SU-DHL-6 (cell line): ENCODE measurements around the gene PGLYRP4.

ENCODE experiments used
- EZH2phosphoT487 ChIP-seq: fragments of 200-600 bp; sonication (generic), shearing (Covaris generic); conservative IDR thresholded peaks from 2 replicates; pipeline ENCODE4 v1.6.1; 2018; ENCODE audit warnings: mild to moderate bottlenecking, antibody characterized with exemption, low read length, moderate library complexity, mixed read lengths
- TF ChIP-seq, protein P1 (sequence below): fragments of 200-600 bp; sonication (generic); IDR thresholded peaks from one replicate; pipeline ENCODE4 v1.5.1; 2017; ENCODE audit warnings: antibody characterized with exemption, mild to moderate bottlenecking, low read length, moderate library complexity; ENCODE audit not compliant: insufficient read depth, poor library complexity, severe bottlenecking

DNA sequence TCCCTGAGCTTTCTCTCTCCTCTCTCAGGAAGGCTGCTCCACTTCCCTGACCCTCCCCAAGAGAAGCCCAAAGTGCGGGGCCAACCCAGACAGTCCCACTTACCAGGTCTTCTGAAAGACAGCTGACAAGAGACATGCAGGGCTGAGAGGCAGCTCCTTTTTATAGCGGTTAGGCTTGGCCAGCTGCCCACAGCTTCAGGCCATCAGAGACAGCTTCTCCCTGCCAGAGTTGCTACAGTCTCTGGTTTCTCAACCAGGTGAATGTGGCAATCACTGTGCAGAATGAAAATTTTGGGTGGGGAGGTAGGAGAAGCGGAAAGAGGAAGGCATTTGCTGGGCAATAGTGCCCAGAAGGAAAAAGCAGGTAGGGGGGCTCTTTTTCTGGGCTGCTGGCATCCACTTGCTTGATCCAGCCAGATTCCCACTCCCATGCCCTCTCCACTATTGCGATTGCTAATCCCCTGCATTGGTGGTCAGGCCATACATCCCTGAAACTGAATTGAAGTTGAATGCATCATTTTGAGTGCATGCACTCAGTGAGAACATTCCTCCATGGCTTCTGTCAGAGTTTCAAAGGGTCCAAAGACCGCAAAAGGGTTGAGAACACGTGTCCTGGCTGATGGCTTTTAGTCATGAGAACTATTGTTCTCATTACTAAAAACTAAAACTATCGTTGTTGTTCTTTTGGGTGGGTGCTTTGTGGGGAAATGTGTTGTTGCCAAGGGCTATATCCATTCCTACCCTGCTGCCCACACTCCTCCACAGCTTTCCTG, 42.5 kb upstream of the PGLYRP4 start, which contains the start of gene S100A8:
- TF ChIP-seq, protein P1, sequence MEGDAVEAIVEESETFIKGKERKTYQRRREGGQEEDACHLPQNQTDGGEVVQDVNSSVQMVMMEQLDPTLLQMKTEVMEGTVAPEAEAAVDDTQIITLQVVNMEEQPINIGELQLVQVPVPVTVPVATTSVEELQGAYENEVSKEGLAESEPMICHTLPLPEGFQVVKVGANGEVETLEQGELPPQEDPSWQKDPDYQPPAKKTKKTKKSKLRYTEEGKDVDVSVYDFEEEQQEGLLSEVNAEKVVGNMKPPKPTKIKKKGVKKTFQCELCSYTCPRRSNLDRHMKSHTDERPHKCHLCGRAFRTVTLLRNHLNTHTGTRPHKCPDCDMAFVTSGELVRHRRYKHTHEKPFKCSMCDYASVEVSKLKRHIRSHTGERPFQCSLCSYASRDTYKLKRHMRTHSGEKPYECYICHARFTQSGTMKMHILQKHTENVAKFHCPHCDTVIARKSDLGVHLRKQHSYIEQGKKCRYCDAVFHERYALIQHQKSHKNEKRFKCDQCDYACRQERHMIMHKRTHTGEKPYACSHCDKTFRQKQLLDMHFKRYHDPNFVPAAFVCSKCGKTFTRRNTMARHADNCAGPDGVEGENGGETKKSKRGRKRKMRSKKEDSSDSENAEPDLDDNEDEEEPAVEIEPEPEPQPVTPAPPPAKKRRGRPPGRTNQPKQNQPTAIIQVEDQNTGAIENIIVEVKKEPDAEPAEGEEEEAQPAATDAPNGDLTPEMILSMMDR: no peak
- TF ChIP-seq EZH2phosphoT487: no peak
